ENCODE data around the gene PLD1.

PLD1 gene

GRCh38 chr3:171791692-171792076, 18.6 kb downstream of the PLD1 start:
- TF ChIP-seq SIN3A (IDR thresholded peaks at IDR 0.05; ENCODE audit: borderline replicate concordance, insufficient read depth, low read length) (0 out of 2 replicates have a peak, but pooled peaks have one; percentile 22), POLR2AphosphoS5 (IDR thresholded peaks at IDR 0.05; ENCODE audit: low read depth, low read length) (no peak), FOXP2 (optimal IDR thresholded peaks at IDR 0.05; ENCODE audit: borderline replicate concordance, extremely low read depth, extremely low read length, insufficient read depth) (peak; percentile 87), REST (IDR thresholded peaks at IDR 0.05; ENCODE audit: insufficient read depth in 1 of 2, low read depth in 2 of 2, low read length in 2 of 2) (0 out of 4 replicates have a peak, but pooled peaks of 1 of the 2 experiments have one; percentile 48), TAF1 (IDR thresholded peaks at IDR 0.05; ENCODE audit: borderline replicate concordance, insufficient read depth, low read length) (no peak)

GRCh38 chr3:171790898-171791691, 19.2 kb downstream of the PLD1 start:
- no peak for TF ChIP-seq POLR2AphosphoS5 (IDR thresholded peaks at IDR 0.05; ENCODE audit: low read depth, low read length)
- TF ChIP-seq TAF1 (IDR thresholded peaks at IDR 0.05; ENCODE audit: borderline replicate concordance, insufficient read depth, low read length) = no peak

GRCh38 chr3:171790574-171790897, 19.7 kb downstream of the PLD1 start:
- TF ChIP-seq TAF1 (IDR thresholded peaks at IDR 0.05; ENCODE audit: borderline replicate concordance, insufficient read depth, low read length) (no peak), REST (IDR thresholded peaks at IDR 0.05; ENCODE audit: insufficient read depth in 1 of 2, low read depth in 2 of 2, low read length in 2 of 2) (no peak), FOXP2 (optimal IDR thresholded peaks at IDR 0.05; ENCODE audit: borderline replicate concordance, extremely low read depth, extremely low read length, insufficient read depth) (no peak), POLR2AphosphoS5 (IDR thresholded peaks at IDR 0.05; ENCODE audit: low read depth, low read length) (no peak), SIN3A (IDR thresholded peaks at IDR 0.05; ENCODE audit: borderline replicate concordance, insufficient read depth, low read length) (no peak)

- TF ChIP-seq FOXP2 (optimal IDR thresholded peaks at IDR 0.05; ENCODE audit: borderline replicate concordance, extremely low read depth, extremely low read length, insufficient read depth) (no peak), POLR2AphosphoS5 (IDR thresholded peaks at IDR 0.05; ENCODE audit: low read depth, low read length) (no peak), REST (IDR thresholded peaks at IDR 0.05; ENCODE audit: insufficient read depth in 1 of 2, low read depth in 2 of 2, low read length in 2 of 2) (no peak), TAF1 (IDR thresholded peaks at IDR 0.05; ENCODE audit: borderline replicate concordance, insufficient read depth, low read length) (no peak), SIN3A (IDR thresholded peaks at IDR 0.05; ENCODE audit: borderline replicate concordance, insufficient read depth, low read length) (no peak)
Measured at GRCh38 chr3:171789759-171790505, 20.4 kb downstream of the PLD1 start.

- TF ChIP-seq TAF1 (IDR thresholded peaks at IDR 0.05; ENCODE audit: borderline replicate concordance, insufficient read depth, low read length) (no peak), REST (IDR thresholded peaks at IDR 0.05; ENCODE audit: insufficient read depth in 1 of 2, low read depth in 2 of 2, low read length in 2 of 2) (no peak), FOXP2 (optimal IDR thresholded peaks at IDR 0.05; ENCODE audit: borderline replicate concordance, extremely low read depth, extremely low read length, insufficient read depth) (no peak), SIN3A (IDR thresholded peaks at IDR 0.05; ENCODE audit: borderline replicate concordance, insufficient read depth, low read length) (no peak), POLR2AphosphoS5 (IDR thresholded peaks at IDR 0.05; ENCODE audit: low read depth, low read length) (no peak)
Measured at GRCh38 chr3:171788546-171789351, 21.5 kb downstream of the PLD1 start.
